ENCODE measurements around the gene NR2C1. TPM values are rescaled to one million over a fixed set of nuclear protein-coding genes. Genes with fewer than 3 reads are reported as not detected.

NR2C1 gene
- total and polyA plus RNA-seq, 10 of the 15 experiments (the other 5 are each of a cell fraction or from before 2014, with no cell fraction given) = 8.8 to 38.1 (median 31.3) TPM

DNA sequence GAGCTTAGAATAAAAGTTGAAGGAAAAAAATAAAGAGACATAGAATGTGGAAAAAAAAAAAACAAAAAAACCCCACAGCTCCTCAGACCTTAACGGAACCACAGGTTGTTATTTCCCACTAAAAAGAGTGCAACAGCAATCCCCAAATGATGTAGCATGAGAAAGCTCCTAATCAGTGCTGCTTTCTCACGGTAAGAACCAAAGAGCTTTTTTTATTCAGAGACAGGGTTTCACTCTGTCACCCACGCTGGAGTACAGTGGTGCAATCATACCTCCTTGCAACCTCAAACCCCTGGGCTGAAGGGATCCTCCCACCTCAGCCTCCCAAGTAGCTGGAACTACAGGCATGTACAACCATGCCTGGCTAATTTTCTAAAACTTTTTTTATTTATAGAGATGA is 83.2 kb downstream of the NR2C1 start:
- POLR2A ChIA-PET = interaction anchor here (0.5 to 1.5 kb wide), 5 partner anchors 10 to 652 kb away, joined by 3 to 8 read pairs (median 4); partner anchors contain the start of gene NDUFA12
- H3K27ac ChIP-seq (ENCODE audit: control insufficient read depth, insufficient read depth) = peak overlapping the region; percentile 34
- TF ChIP-seq SUPT20H (IDR thresholded peaks at IDR 0.05; ENCODE audit: borderline replicate concordance, control insufficient read depth, low read depth, low read length) (no peak), JUND (IDR thresholded peaks at IDR 0.05; ENCODE audit: low read depth, low read length) (no peak), RUNX3 (IDR thresholded peaks at IDR 0.05; ENCODE audit: low read length) (peak; percentile 62; the same call in 1 of the 2 replicates), FOXM1 (IDR thresholded peaks at IDR 0.05; ENCODE audit: low read depth, low read length) (peak; percentile 55; the same call in 1 of the 2 replicates), NFIC (IDR thresholded peaks at IDR 0.05; ENCODE audit: low read depth, low read length) (peak; percentile 41; the same call in 1 of the 2 replicates), CHD4 (IDR thresholded peaks at IDR 0.05) (no peak), CBX5 (IDR thresholded peaks at IDR 0.05; ENCODE audit: low read depth) (0 out of 2 replicates have a peak, but pooled peaks have one; percentile 29), YBX1 (IDR thresholded peaks at IDR 0.05) (no peak), POLR2AphosphoS2 (IDR thresholded peaks at IDR 0.05; ENCODE audit: low read depth, low read length) (no peak), BACH1 (IDR thresholded peaks at IDR 0.05; ENCODE audit: borderline replicate concordance) (no peak), CEBPB (IDR thresholded peaks at IDR 0.05; ENCODE audit: borderline replicate concordance in 1 of 2, low read depth in 2 of 2, low read length in 2 of 2) (0 out of 4 replicates have a peak, but pooled peaks of 1 of the 2 experiments have one; percentile 52), TCF12 (IDR thresholded peaks at IDR 0.05; ENCODE audit: low read depth, low read length) (0 out of 2 replicates have a peak, but pooled peaks have one; percentile 23), ZNF384 (IDR thresholded peaks at IDR 0.05; ENCODE audit: borderline replicate concordance, low read depth, low read length) (no peak), ZZZ3 (IDR thresholded peaks at IDR 0.05; ENCODE audit: control insufficient read depth, insufficient read length, low read depth) (no peak), CBFB (IDR thresholded peaks at IDR 0.05; ENCODE audit: low read depth) (no peak)
- TF ChIP-seq, protein P1, sequence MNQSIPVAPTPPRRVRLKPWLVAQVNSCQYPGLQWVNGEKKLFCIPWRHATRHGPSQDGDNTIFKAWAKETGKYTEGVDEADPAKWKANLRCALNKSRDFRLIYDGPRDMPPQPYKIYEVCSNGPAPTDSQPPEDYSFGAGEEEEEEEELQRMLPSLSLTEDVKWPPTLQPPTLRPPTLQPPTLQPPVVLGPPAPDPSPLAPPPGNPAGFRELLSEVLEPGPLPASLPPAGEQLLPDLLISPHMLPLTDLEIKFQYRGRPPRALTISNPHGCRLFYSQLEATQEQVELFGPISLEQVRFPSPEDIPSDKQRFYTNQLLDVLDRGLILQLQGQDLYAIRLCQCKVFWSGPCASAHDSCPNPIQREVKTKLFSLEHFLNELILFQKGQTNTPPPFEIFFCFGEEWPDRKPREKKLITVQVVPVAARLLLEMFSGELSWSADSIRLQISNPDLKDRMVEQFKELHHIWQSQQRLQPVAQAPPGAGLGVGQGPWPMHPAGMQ (IDR thresholded peaks at IDR 0.05; ENCODE audit: borderline replicate concordance) = no peak
- TF ChIP-seq, protein P2, sequence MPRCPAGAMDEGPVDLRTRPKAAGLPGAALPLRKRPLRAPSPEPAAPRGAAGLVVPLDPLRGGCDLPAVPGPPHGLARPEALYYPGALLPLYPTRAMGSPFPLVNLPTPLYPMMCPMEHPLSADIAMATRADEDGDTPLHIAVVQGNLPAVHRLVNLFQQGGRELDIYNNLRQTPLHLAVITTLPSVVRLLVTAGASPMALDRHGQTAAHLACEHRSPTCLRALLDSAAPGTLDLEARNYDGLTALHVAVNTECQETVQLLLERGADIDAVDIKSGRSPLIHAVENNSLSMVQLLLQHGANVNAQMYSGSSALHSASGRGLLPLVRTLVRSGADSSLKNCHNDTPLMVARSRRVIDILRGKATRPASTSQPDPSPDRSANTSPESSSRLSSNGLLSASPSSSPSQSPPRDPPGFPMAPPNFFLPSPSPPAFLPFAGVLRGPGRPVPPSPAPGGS (IDR thresholded peaks at IDR 0.05; ENCODE audit: borderline replicate concordance, insufficient read depth, low read depth, low read length, poor library complexity, severe bottlenecking) = peak; percentile 89
- TF ChIP-seq, protein P3, sequence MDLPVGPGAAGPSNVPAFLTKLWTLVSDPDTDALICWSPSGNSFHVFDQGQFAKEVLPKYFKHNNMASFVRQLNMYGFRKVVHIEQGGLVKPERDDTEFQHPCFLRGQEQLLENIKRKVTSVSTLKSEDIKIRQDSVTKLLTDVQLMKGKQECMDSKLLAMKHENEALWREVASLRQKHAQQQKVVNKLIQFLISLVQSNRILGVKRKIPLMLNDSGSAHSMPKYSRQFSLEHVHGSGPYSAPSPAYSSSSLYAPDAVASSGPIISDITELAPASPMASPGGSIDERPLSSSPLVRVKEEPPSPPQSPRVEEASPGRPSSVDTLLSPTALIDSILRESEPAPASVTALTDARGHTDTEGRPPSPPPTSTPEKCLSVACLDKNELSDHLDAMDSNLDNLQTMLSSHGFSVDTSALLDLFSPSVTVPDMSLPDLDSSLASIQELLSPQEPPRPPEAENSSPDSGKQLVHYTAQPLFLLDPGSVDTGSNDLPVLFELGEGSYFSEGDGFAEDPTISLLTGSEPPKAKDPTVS (IDR thresholded peaks at IDR 0.05; ENCODE audit: low read depth, low read length) = no peak

More for the DNA sequence above, 83.2 kb downstream of the NR2C1 start:
- WGBS (ENCODE audit: insufficient coverage, insufficient replicate concordance, low lambda C conversion rate, missing lambda C conversion rate) = 3% methylated on average over 3 of the region's 3 CpGs
- RAD21 ChIA-PET (ENCODE audit: unreplicated experiment) = interaction anchor here (1.2 to 1.3 kb wide), 2 partner anchors 9 to 116 kb away, joined by 4 read pairs; no protein-coding TSS in a partner anchor
- BruUV-seq (replicated peaks) = no TSS peak
- H3K4me3 ChIP-seq = no peak overlapping the region
- peaks cover 2 to 11% of the 10 kb centered on the region in 2 experiments; a peak in 3 of 4 replicates for H3K36me3 ChIP-seq (ENCODE audit: control insufficient read depth in 2 of 2, insufficient read depth in 2 of 2, low read length in 1 of 2)
- H3K4me2 ChIP-seq (ENCODE audit: control insufficient read depth, insufficient read depth) = no peak overlapping the region; the same call in 1 of the 2 replicates
- no peaks in the 10 kb centered on the region; the same call in none of the 2 replicates for H3K4me1 ChIP-seq (ENCODE audit: control insufficient read depth, insufficient read depth, low read length)
- H3K9ac ChIP-seq (ENCODE audit: control insufficient read depth, insufficient read depth, low read length) = no peak overlapping the region
- no peaks in the 10 kb centered on the region for H4K20me1 ChIP-seq (ENCODE audit: control insufficient read depth, insufficient read depth)
- peaks cover 3% of the 10 kb centered on the region for H3K79me2 ChIP-seq (ENCODE audit: control insufficient read depth, insufficient read depth, low read length)
- CTCF ChIA-PET = interaction anchor here (1.1 to 1.5 kb wide), 4 partner anchors 13 to 115 kb away, joined by 4 to 9 read pairs (median 5); partner anchors contain the start of genes NDUFA12 and NR2C1
- FAIRE-seq = no peak
- no peaks in the 10 kb centered on the region for H3K27me3 ChIP-seq (replicated peaks in 1 of 2; ENCODE audit: control insufficient read depth in 2 of 2, insufficient read depth in 2 of 2, low read length in 1 of 2)
- no peak overlapping the region for H2AFZ ChIP-seq (ENCODE audit: control insufficient read depth, low read depth, low read length)
- SMC1A ChIA-PET (ENCODE audit: uncharacterized antibody, unreplicated experiment) = interaction anchor here (0.6 to 2.4 kb wide), 8 partner anchors 8 to 429 kb away, joined by 3 to 13 read pairs (median 4); partner anchors contain the start of gene NDUFA12
- H3K9me3 ChIP-seq (replicated peaks; ENCODE audit: control insufficient read depth, insufficient read depth, low read length) = no peaks in the 10 kb centered on the region
- peak; percentile 41 for DNase-seq (ENCODE audit: low read depth, low spot score)
- intact Hi-C loops (cut with micrococcal nuclease; ENCODE audit: unreplicated experiment) (no loop called here), in situ Hi-C loops (cut with MboI) (no loop called here)
- peak; percentile 52 for ATAC-seq

All from GM12878 (cell line).